Thoracic aorta (tissue), 2 donors: ENCODE measurements around the gene CDH18. TPM values are rescaled to one million over a fixed set of nuclear protein-coding genes. Genes with fewer than 3 reads are reported as not detected.

Experiments
- ATAC-seq: fragments of 150-250 bp; one replicate; pipeline ENCODE4 v1.8.0; 2017; ENCODE audit warnings: low read depth; ENCODE audit not compliant: insufficient number of reproducible peaks, low FRiP score
- DNase-seq: peaks from one replicate; pipeline ENCODE4 v3.0.0-alpha.2; 2020; ENCODE audit warnings: low spot score
- H3K27ac ChIP-seq, 2 donors: fragments of 200-600 bp; sonication (generic); 1 replicate in 1 of 2; 2 replicates in 1 of 2; pipeline ENCODE4 v1.5.1; 2016; ENCODE audit warnings: mild to moderate bottlenecking in 2 of 2, moderate library complexity in 2 of 2
- H3K27me3 ChIP-seq: fragments of 200-600 bp; sonication (generic); replicated peaks from 2 replicates; pipeline ENCODE4 v1.6.0; 2016; ENCODE audit warnings: mild to moderate bottlenecking; ENCODE audit not compliant: insufficient read depth
- H3K36me3 ChIP-seq: fragments of 200-600 bp; sonication (generic); one replicate; pipeline ENCODE4 v1.5.1; 2016
- H3K4me1 ChIP-seq, 2 donors: fragments of 200-600 bp; sonication (generic); 1 replicate in 1 of 2; 2 replicates in 1 of 2; pipeline versions ENCODE4 v1.5.1 to v1.6.0; 2016; ENCODE audit warnings: low read depth in 2 of 2, mild to moderate bottlenecking in 1 of 2; ENCODE audit not compliant: control insufficient read depth in 1 of 2
- H3K4me3 ChIP-seq: fragments of 200-600 bp; sonication (generic); 2 replicates; pipeline ENCODE4 v1.5.1; 2016; ENCODE audit warnings: mild to moderate bottlenecking
- H3K9me3 ChIP-seq: fragments of 200-600 bp; sonication (generic); 2 replicates; pipeline ENCODE4 v1.5.1; 2016
- total RNA-seq, 2 donors: library from RNA; depleted of rRNA; stranded (reverse); fragments of >200 nt; gene quantifications; one replicate each; pipeline versions ENCODE4 v1.1.0 to v1.2.3, GENCODE V29; 2016
- TF ChIP-seq, protein P1 (sequence below): fragments of 200-600 bp; sonication (generic); IDR thresholded peaks from one replicate; pipeline ENCODE4 v1.5.1; 2019; ENCODE audit warnings: antibody characterized with exemption

The CDH18 gene
- total RNA-seq, 2 donors from 2014 or later, result not detected

DNA sequence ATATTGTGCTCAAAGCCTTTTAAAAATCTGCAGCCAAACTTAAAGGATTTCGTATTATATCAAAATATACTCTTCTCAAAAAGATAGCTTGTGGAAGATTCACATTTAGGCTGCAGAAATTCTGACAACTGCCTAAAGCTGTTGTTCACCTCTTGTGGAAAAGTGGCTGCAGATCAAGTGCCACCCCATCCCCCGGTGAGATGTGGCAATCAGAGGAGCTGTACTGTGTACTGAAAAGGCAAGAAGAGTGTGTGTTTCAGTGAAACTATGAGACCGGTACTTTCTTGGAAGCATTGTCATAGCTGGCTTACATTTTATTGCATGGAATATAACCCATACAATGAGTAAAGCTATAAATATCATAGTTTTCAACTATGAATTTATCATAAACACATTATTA is 64.3 kb downstream of the CDH18 start:
- no peaks in the 10 kb centered on the region for H3K9me3 ChIP-seq
- peaks cover 3% of the 10 kb centered on the region for H3K27me3 ChIP-seq
- no peak for ATAC-seq
- no peak overlapping the region for H3K27ac ChIP-seq
- DNase-seq, result no peak
- H3K4me3 ChIP-seq, result no peak overlapping the region
- no peaks in the 10 kb centered on the region for H3K4me1 ChIP-seq
- TF ChIP-seq, protein P1, sequence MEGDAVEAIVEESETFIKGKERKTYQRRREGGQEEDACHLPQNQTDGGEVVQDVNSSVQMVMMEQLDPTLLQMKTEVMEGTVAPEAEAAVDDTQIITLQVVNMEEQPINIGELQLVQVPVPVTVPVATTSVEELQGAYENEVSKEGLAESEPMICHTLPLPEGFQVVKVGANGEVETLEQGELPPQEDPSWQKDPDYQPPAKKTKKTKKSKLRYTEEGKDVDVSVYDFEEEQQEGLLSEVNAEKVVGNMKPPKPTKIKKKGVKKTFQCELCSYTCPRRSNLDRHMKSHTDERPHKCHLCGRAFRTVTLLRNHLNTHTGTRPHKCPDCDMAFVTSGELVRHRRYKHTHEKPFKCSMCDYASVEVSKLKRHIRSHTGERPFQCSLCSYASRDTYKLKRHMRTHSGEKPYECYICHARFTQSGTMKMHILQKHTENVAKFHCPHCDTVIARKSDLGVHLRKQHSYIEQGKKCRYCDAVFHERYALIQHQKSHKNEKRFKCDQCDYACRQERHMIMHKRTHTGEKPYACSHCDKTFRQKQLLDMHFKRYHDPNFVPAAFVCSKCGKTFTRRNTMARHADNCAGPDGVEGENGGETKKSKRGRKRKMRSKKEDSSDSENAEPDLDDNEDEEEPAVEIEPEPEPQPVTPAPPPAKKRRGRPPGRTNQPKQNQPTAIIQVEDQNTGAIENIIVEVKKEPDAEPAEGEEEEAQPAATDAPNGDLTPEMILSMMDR, result no peak
- no peaks in the 10 kb centered on the region for H3K36me3 ChIP-seq

DNA sequence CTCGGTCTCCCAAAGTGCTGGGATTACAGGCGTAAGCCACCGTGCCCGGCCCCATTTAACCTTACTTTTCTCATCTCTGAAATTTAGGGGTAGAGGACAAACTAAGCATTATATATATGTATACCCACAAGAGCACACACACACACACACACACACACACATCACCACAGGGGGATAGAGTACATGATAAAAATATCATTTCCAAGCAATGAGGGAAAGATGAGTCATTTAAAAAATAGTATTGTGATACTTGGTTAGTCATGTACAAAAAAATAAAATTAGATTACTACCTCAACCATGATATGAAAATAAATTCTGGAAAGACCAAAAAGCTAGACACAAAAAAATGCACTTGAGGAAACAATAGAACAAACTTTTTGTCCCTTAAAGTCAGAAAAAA is 67.2 kb downstream of the CDH18 start:
- Histone ChIP-seq H3K9me3 (no peaks in the 10 kb centered on the region), H3K4me3 (no peak overlapping the region), H3K36me3 (no peaks in the 10 kb centered on the region), H3K4me1 (no peaks in the 10 kb centered on the region), H3K27me3 (peaks cover 3% of the 10 kb centered on the region), H3K27ac (no peak overlapping the region)
- TF ChIP-seq, protein P1, result no peak
- no peak for ATAC-seq
- DNase-seq, result no peak

DNA sequence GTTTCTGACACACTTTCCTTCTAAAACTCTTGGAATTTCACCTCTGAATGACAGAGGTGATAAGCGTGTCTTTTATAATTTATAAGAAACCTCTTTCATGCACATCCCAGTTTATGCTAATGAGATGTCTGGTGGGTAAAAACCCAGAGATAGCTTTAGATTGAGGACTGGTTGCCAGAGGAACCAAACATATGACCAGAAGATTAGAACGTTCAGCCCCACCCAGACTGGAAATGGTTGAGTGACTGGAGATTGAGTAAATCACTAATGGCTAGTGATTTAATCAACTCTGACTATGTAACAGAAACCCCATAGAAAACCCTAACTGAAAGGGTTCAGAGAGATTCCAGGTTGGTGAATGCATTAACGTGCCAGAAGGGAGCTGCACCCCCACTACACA is 69.2 kb downstream of the CDH18 start:
- no peak overlapping the region for H3K4me3 ChIP-seq
- H3K27me3 ChIP-seq, result peaks cover 3% of the 10 kb centered on the region
- H3K4me1 ChIP-seq, result no peaks in the 10 kb centered on the region
- no peaks in the 10 kb centered on the region for H3K9me3 ChIP-seq
- DNase-seq (no peak), ATAC-seq (no peak)
- no peaks in the 10 kb centered on the region for H3K36me3 ChIP-seq
- H3K27ac ChIP-seq, result no peak overlapping the region
- TF ChIP-seq, protein P1, result no peak

DNA sequence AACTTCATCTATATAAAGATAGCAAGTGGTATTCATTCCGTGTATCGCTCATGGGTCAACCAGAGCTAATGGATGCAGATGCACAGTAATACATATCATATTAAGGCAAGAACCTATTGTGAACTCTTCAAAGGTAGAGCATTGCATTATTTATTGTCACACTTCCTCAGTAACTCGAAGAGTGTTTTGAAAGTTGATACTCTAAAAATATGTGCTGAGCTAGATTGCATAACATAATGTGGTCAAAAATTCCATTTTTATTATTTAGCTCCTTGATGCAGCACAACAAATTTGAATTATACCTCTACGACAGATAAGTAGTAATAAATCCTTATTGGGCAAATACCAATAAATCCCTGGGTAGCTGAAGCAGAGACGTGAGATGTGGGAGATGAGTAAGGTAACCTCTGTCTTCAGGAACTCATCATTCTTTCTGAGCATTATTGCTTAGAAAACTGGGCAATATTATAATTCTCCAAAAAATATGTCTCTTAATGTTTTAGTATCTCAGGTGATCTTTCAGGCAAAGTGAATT is 70.3 kb downstream of the CDH18 start:
- Histone ChIP-seq H3K4me1 (no peaks in the 10 kb centered on the region), H3K27me3 (peaks cover 3% of the 10 kb centered on the region), H3K36me3 (no peaks in the 10 kb centered on the region), H3K27ac (no peak overlapping the region), H3K9me3 (no peaks in the 10 kb centered on the region), H3K4me3 (no peak overlapping the region)
- DNase-seq (no peak), ATAC-seq (no peak)
- TF ChIP-seq, protein P1, result no peak

DNA sequence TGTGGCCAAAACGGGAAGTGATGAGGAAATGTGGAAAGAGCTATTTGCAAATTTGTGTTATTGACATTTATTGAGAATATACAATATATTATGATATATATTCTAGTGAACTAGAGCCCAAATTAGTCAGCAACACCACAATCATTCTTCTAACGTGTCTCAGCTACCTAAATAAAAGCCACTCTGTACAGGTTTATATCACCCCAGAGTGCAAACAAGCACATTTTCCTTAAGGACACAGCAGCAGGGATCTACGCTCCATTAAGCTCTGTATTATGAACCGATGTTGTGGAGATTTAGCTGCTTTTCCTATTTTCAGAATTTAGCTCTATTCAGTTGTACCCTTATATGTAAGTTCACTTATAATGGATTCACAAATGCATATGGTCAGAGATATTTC is 77.9 kb downstream of the CDH18 start:
- no peak overlapping the region for H3K27ac ChIP-seq
- H3K9me3 ChIP-seq, result no peaks in the 10 kb centered on the region
- H3K4me1 ChIP-seq, result no peaks in the 10 kb centered on the region
- ATAC-seq (no peak), DNase-seq (no peak)
- TF ChIP-seq, protein P1, result no peak
- no peaks in the 10 kb centered on the region for H3K36me3 ChIP-seq
- H3K4me3 ChIP-seq, result no peak overlapping the region
- H3K27me3 ChIP-seq, result no peaks in the 10 kb centered on the region
